Tibial nerve (tissue), 4 donors: ENCODE data around the gene ZBTB37.

Source experiments
- EP300 ChIP-seq, 2 donors: sonication (generic); formaldehyde crosslinking; IDR thresholded peaks; one replicate each; pipeline ENCODE4 v1.6.1; 2017; ENCODE audit warnings: antibody characterized with exemption in 2 of 2, mild to moderate bottlenecking in 1 of 2
- TF ChIP-seq, protein P1 (sequence below), 5 experiments: fragments of 200-600 bp in 3 of 5; fragments of 450-650 bp in 2 of 5; sonication (generic) in 3 of 5; IDR thresholded peaks; one replicate each; pipeline ENCODE4 v1.5.1; 2016 to 2019; ENCODE audit warnings: antibody characterized with exemption in 5 of 5, mild to moderate bottlenecking in 3 of 5, moderate library complexity in 2 of 5

DNA sequence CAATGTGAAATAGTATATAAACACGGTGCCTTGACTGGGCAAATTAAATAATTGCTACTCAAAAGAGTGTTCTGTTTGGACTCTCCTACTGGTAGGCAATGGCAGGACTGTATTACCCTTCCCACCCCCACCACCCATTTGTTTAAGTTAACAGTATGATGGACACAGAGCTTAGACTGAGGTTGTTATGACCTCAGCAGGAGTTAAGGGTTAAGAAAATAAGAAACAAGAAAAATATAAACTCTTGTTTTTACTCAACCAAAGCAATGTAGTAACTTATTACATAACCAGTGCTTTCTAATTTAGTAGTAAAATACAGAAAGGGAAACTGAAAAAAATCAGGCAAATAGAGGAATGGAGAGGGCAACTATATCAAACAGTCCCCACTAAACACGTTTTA is 68.9 kb downstream of the ZBTB37 start:
- TF ChIP-seq, protein P1, sequence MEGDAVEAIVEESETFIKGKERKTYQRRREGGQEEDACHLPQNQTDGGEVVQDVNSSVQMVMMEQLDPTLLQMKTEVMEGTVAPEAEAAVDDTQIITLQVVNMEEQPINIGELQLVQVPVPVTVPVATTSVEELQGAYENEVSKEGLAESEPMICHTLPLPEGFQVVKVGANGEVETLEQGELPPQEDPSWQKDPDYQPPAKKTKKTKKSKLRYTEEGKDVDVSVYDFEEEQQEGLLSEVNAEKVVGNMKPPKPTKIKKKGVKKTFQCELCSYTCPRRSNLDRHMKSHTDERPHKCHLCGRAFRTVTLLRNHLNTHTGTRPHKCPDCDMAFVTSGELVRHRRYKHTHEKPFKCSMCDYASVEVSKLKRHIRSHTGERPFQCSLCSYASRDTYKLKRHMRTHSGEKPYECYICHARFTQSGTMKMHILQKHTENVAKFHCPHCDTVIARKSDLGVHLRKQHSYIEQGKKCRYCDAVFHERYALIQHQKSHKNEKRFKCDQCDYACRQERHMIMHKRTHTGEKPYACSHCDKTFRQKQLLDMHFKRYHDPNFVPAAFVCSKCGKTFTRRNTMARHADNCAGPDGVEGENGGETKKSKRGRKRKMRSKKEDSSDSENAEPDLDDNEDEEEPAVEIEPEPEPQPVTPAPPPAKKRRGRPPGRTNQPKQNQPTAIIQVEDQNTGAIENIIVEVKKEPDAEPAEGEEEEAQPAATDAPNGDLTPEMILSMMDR (IDR thresholded peaks at IDR 0.05): no peak
- TF ChIP-seq EP300 (IDR thresholded peaks at IDR 0.05): no peak
